Measurements from ENCODE around the gene PRDM7.
A peak's percentile ranks its signal among the peaks of the same experiment; 100 is the strongest.

Gene PRDM7

DNA sequence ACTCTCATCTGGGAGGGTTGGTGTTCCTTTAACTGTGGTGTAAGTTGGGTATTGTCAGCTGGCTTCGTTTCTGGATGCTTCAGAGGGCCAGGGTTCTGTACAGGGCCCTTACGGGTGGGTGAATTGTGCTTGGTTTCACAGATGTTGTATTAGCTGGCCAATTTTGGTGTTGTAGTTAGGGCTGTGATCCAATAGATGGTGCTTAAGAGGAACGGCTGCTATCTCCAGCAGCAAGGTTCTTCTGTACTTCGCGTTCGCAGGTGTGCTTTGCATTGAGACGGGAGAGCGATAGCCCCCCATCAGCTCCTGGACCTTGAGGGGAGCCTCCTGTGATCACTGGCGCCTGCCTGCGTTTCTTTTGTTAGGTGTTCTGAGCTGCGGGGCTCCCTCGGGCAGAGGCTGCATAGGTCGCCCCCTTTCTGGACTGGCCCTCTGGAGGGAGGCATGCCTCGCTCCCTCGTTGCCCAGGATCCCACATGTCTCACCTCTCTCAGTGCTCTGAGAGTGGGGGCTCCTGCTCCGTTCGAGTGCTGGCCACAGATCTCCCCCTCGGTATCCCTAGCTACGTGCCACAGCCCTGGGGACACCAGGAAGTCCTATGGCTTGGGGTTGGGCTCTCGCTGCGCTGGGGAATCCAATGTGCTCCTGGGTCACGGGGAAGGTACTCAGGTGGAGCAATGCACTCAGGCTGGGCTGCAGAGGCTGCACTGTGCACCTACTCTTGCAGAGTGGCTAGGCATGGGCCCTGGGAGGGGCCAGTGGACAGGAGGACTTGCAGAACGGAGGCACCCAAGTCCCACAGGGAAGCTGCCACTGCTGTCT, 837 bp upstream of the PRDM7 start:
- no peaks in the 10 kb centered on the region for H3K9me2 ChIP-seq (ENCODE audit: low read depth, low read length)
- peaks cover 11% of the 10 kb centered on the region for H3K4me1 ChIP-seq (ENCODE audit: insufficient read depth, low read length, severe bottlenecking)
- no peaks in the 10 kb centered on the region for H3K36me3 ChIP-seq (ENCODE audit: insufficient read depth, low read length)
- H4K20me1 ChIP-seq (ENCODE audit: insufficient read depth, low read length), result no peaks in the 10 kb centered on the region
- H3K27me3 ChIP-seq (ENCODE audit: insufficient read depth, low read length), result no peaks in the 10 kb centered on the region; the same call in 1 of the 2 replicates
- peak overlapping the region; percentile 62; the same call in 1 of the 2 replicates for H3K9ac ChIP-seq (ENCODE audit: low read length)
- no peaks in the 10 kb centered on the region for H3K79me2 ChIP-seq (ENCODE audit: insufficient read depth, low read length)
- H3K4me3 ChIP-seq (ENCODE audit: low read depth, low read length, poor library complexity, severe bottlenecking), result peak overlapping the region; percentile 61
- TF ChIP-seq CTCF (IDR thresholded peaks at IDR 0.05; ENCODE audit: low read length) (0 out of 2 replicates have a peak, but pooled peaks have one; percentile 28), EZH2 (IDR thresholded peaks at IDR 0.05; ENCODE audit: borderline replicate concordance, low read length) (no peak)
- no peaks in the 10 kb centered on the region for H3F3A ChIP-seq (ENCODE audit: insufficient read depth, low read length)
- no peak overlapping the region for H3K27ac ChIP-seq (ENCODE audit: low read depth, low read length, poor library complexity, severe bottlenecking)
- H3K9me3 ChIP-seq (ENCODE audit: low read length), result no peaks in the 10 kb centered on the region
- H2AFZ ChIP-seq (ENCODE audit: low read length), result peak overlapping the region; percentile 89
- H3K4me2 ChIP-seq (ENCODE audit: low read length), result peak overlapping the region; percentile 87

DNA sequence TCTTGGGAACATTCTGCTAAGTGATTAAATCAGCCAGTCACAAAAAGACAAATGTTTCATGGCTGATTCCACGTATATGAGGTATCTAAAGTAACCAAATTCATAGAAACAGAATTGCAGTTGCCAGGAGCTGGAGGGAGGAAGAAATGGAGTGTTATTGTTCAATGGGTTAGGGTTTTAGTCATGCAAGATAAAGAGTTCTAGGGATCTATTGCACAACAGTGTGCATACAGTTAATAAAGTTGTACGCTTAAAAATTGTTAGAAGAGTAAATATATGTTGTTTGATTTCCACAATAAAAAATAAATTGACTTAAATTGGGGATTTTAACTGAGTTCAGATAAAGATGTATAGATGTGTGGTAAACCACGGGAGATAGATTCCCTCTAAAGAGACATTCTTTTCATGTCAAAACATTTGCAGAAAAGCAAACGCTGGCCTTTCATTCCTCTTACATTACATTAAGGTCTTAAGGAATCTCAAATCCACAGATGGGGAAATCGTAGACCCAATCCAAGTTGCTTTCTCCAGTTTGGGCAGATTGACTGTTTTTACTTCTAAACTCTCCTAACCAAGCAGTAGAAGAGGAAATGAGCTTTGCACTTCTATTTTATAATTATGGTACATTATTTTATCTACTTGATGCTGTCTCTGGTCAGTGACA, 4.6 kb downstream of the PRDM7 start:
- no peak overlapping the region for H3K27ac ChIP-seq (ENCODE audit: low read depth, low read length, poor library complexity, severe bottlenecking)
- peaks cover 6% of the 10 kb centered on the region for H3K4me1 ChIP-seq (ENCODE audit: insufficient read depth, low read length, severe bottlenecking)
- no peak overlapping the region for H2AFZ ChIP-seq (ENCODE audit: low read length)
- H3K79me2 ChIP-seq (ENCODE audit: insufficient read depth, low read length), result no peaks in the 10 kb centered on the region
- H3K9me2 ChIP-seq (ENCODE audit: low read depth, low read length), result no peaks in the 10 kb centered on the region
- H3K36me3 ChIP-seq (ENCODE audit: insufficient read depth, low read length), result no peaks in the 10 kb centered on the region; the same call in 1 of the 2 replicates
- H3K27me3 ChIP-seq (ENCODE audit: insufficient read depth, low read length), result peaks cover 5% of the 10 kb centered on the region; the same call in 1 of the 2 replicates
- no peaks in the 10 kb centered on the region; the same call in 1 of the 2 replicates for H3K9me3 ChIP-seq (ENCODE audit: low read length)
- H3K4me2 ChIP-seq (ENCODE audit: low read length), result no peak overlapping the region
- H3K4me3 ChIP-seq (ENCODE audit: low read depth, low read length, poor library complexity, severe bottlenecking), result no peak overlapping the region
- TF ChIP-seq CTCF (IDR thresholded peaks at IDR 0.05; ENCODE audit: low read length), result no peak
- no peak for TF ChIP-seq EZH2 (IDR thresholded peaks at IDR 0.05; ENCODE audit: borderline replicate concordance, low read length)
- no peak overlapping the region for H3K9ac ChIP-seq (ENCODE audit: low read length)
- no peaks in the 10 kb centered on the region for H3F3A ChIP-seq (ENCODE audit: insufficient read depth, low read length)
- H4K20me1 ChIP-seq (ENCODE audit: insufficient read depth, low read length), result no peaks in the 10 kb centered on the region

DNA sequence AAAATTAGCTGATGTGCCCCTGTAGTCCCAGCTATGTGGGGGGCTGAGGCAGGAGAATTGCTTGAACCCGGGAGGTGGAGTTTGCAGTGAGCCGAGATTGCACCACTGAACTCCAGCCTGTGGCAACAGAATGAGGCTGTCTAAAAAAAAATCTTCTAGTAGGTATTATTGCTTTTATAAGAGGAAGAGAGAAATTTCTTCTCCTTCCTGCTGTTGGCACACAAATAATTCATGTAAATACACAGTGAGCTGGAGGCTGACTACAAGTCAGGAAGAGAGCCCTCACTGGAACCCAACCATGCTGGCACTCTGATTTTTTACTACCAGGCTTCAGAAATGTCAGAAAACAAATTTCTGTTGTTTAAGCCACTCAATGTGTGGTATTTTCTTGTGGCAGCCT, 6.7 kb downstream of the PRDM7 start:
- Histone ChIP-seq H3K27ac (ENCODE audit: low read depth, low read length, poor library complexity, severe bottlenecking) (no peak overlapping the region), H3K9ac (ENCODE audit: low read length) (no peak overlapping the region), H2AFZ (ENCODE audit: low read length) (no peak overlapping the region), H4K20me1 (ENCODE audit: insufficient read depth, low read length) (no peaks in the 10 kb centered on the region), H3K36me3 (ENCODE audit: insufficient read depth, low read length) (no peaks in the 10 kb centered on the region; the same call in 1 of the 2 replicates), H3K4me3 (ENCODE audit: low read depth, low read length, poor library complexity, severe bottlenecking) (no peak overlapping the region), H3F3A (ENCODE audit: insufficient read depth, low read length) (no peaks in the 10 kb centered on the region), H3K9me3 (ENCODE audit: low read length) (no peaks in the 10 kb centered on the region; the same call in 1 of the 2 replicates), H3K4me2 (ENCODE audit: low read length) (no peak overlapping the region), H3K4me1 (ENCODE audit: insufficient read depth, low read length, severe bottlenecking) (no peaks in the 10 kb centered on the region), H3K9me2 (ENCODE audit: low read depth, low read length) (no peaks in the 10 kb centered on the region), H3K27me3 (ENCODE audit: insufficient read depth, low read length) (peaks cover 5% of the 10 kb centered on the region; the same call in 1 of the 2 replicates), H3K79me2 (ENCODE audit: insufficient read depth, low read length) (no peaks in the 10 kb centered on the region)
- no peak for TF ChIP-seq EZH2 (IDR thresholded peaks at IDR 0.05; ENCODE audit: borderline replicate concordance, low read length)
- no peak for TF ChIP-seq CTCF (IDR thresholded peaks at IDR 0.05; ENCODE audit: low read length)
